HG03469 (cell line): ENCODE data around the gene REN.

Experiments used
- ATAC-seq: cut with Tn5 transposase; IDR thresholded peaks from one replicate; pipeline ENCODE4 v1.9.1; 2021; ENCODE audit warnings: mild to moderate bottlenecking, moderate library complexity, moderate number of reproducible peaks; ENCODE audit not compliant: unreplicated experiment

Gene REN

GRCh38 chr1:204154568-204155255 lies 11.4 kb downstream of the REN start:
- ATAC-seq, result no peak

- no peak for ATAC-seq
Measured at GRCh38 chr1:204153667-204154066, 12.5 kb downstream of the REN start.

- ATAC-seq, result no peak
Measured at GRCh38 chr1:204152310-204153044, 13.7 kb downstream of the REN start.

- no peak for ATAC-seq
Measured at GRCh38 chr1:204151552-204152309, 14.4 kb downstream of the REN start, which contains the start of gene ETNK2. ETNK2 (minus strand) TSS chr1:204152044; CDS start chr1:204151852, 192 bp downstream.

- no peak for ATAC-seq
Measured at GRCh38 chr1:204150702-204151551, 15.2 kb downstream of the REN start.

- ATAC-seq, result no peak
Measured at GRCh38 chr1:204149635-204150565, 16.2 kb downstream of the REN start.

- ATAC-seq, result no peak
Measured at GRCh38 chr1:204149107-204149506, 17.0 kb downstream of the REN start.

GRCh38 chr1:204147406-204148383 lies 18.4 kb downstream of the REN start:
- no peak for ATAC-seq

GRCh38 chr1:204146965-204147364 lies 19.2 kb downstream of the REN start:
- no peak for ATAC-seq

GRCh38 chr1:204146309-204146708 lies 19.8 kb downstream of the REN start:
- ATAC-seq, result no peak

- no peak for ATAC-seq
Measured at GRCh38 chr1:204145033-204145504, 21.1 kb downstream of the REN start.

GRCh38 chr1:204143276-204144041 lies 22.7 kb downstream of the REN start:
- ATAC-seq, result no peak

- no peak for ATAC-seq
Measured at GRCh38 chr1:204142032-204142974, 23.8 kb downstream of the REN start.

- ATAC-seq, result no peak
Measured at GRCh38 chr1:204141131-204141530, 25.0 kb downstream of the REN start.

- no peak for ATAC-seq
Measured at GRCh38 chr1:204139952-204140351, 26.2 kb downstream of the REN start.

- no peak for ATAC-seq
Measured at GRCh38 chr1:204139088-204139487, 27.0 kb downstream of the REN start.
